OCI-LY7 (cell line): ENCODE data around the gene BARX1.

ENCODE experiments used
- EZH2phosphoT487 ChIP-seq: fragments of 200-600 bp; sonication (generic); IDR thresholded peaks from 2 replicates; pipeline ENCODE4 v1.6.1; 2018; ENCODE audit warnings: low read depth, borderline replicate concordance, mild to moderate bottlenecking, mixed run types, antibody characterized with exemption, low read length, moderate library complexity, mixed read lengths
- TF ChIP-seq, protein P1 (sequence below): fragments of 200-600 bp; sonication (generic); conservative IDR thresholded peaks from 2 replicates; pipeline ENCODE4 v1.5.1; 2014; ENCODE audit warnings: mild to moderate bottlenecking, antibody characterized with exemption, low read length, moderate library complexity, mixed read lengths

DNA sequence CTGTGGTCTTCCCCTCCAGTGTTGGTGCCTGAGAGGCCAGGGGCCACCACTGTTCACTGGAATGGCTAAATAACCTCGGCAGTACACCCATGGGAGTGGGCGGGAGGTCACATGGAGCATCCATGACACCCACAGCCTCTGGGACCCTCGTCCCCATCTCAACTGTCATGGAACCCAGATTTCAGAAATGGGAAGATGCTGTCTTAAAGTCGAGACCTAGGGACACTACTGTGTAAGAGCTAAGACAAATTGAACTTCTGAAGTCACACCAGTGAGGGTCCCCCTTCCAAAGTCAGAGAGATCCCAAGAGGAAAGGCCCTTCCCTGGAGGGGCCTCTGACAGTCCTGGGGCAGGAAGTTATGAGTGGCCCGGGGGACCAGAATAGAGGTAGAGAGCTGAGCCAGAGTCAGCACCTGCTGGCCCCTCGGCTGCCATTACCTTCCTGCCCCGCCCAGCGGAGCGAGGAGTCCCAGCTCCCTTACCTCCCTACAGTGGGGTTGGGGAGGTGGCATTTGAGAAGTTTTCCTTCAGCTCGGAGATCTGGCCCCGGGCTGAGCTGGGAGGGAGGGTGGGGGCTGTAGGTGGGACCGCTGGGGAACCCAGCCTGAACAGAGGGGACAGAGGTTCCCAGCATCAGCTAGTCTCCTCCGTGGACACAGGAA lies 7.6 kb downstream of the BARX1 start:
- TF ChIP-seq, protein P1, sequence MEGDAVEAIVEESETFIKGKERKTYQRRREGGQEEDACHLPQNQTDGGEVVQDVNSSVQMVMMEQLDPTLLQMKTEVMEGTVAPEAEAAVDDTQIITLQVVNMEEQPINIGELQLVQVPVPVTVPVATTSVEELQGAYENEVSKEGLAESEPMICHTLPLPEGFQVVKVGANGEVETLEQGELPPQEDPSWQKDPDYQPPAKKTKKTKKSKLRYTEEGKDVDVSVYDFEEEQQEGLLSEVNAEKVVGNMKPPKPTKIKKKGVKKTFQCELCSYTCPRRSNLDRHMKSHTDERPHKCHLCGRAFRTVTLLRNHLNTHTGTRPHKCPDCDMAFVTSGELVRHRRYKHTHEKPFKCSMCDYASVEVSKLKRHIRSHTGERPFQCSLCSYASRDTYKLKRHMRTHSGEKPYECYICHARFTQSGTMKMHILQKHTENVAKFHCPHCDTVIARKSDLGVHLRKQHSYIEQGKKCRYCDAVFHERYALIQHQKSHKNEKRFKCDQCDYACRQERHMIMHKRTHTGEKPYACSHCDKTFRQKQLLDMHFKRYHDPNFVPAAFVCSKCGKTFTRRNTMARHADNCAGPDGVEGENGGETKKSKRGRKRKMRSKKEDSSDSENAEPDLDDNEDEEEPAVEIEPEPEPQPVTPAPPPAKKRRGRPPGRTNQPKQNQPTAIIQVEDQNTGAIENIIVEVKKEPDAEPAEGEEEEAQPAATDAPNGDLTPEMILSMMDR: no peak
- no peak for TF ChIP-seq EZH2phosphoT487
